T-helper 1 cell (primary cell): ENCODE measurements around the gene HOXB5.

ENCODE experiments used
- DNase-seq, 5 donors: peaks; one replicate each; pipeline ENCODE4 v3.0.0-alpha.2; 2012 to 2020

HOXB5 gene

DNA sequence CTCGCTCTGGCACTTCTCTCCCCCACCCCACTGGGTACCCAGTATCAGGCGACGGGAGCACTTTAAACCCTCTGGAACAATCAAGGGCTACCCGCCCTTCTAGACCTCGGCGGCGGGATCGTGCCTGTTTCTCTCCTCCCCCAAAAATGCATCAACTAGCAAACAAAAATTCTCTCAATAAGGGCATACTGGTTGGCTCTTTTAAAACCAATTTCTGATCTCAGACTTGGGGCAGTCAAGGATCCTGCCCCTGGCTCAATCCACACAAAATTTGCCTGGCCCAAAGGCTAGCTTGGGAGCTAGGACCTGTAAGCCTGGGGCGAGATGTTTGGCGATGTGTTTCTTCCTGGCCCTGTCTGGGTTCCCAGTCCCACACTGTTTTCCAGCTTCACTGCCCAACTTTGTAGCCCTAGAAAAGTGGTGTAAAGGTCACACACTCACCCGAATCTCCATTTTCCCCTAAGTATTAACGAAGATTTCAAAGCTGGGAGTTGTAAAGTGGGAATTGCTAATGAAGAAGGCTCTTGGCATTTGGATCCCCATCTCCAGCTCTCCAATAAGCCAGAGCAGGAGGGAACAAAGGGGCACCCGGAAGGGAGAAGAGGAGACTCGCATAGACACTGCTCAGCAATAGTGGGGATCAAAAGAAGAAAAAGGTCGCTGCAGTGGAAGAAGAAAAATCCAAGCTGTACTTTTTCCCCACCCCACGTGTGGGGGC is 34.3 kb downstream of the HOXB5 start:
- no peak for DNase-seq

DNA sequence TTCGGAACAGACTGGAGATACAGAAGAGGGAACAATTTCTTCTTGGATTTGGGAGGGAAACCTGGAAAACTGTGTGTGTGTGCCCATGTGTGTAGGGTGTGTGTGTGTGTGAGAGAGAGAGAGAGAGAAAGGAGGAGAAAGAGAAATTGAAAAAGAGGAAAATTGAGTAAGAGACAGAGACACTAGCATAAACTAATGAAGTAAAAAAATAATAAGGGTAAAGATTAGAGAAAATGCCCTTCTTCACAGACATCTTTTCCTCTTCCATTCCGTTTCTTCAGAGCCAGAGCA is 34.8 kb downstream of the HOXB5 start:
- DNase-seq, result no peak

DNA sequence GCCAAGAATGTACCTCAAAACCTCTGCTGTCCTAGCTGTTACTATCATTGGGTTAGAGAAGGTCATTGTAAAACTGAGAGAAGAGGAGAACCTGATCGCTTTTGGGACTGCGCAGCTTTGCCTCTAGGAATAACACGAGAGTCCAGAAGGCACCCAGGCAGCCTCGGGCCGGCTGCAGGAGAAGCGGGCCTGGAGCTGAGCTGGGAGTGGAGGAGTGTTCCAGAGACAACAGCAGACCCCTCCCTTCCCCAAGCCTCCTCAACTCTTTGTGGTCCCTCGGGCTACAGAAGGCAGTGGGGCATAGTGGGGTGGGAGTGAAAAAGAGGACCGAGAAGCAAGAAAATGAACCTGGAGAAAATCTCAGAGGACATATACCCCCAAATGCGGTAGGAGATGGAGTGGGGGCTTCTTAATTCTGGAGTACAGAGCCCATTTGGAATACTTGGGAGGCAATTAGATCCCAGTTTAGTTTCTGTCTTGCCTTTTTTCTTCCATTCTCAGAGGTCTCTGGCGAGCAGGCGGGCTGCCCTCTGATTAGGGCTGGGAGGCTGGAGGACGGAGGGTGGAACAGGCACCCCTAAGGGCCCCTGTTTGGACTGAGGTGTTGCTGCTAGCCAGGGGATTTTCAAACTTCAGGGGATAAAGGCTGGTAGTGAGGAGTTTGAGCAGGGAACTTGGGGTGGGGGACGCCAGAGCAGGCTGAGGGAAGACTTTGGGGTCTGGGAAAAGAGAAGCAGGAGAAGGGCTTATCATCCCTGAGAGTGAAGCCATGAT is 35.3 kb downstream of the HOXB5 start:
- no peak for DNase-seq

DNA sequence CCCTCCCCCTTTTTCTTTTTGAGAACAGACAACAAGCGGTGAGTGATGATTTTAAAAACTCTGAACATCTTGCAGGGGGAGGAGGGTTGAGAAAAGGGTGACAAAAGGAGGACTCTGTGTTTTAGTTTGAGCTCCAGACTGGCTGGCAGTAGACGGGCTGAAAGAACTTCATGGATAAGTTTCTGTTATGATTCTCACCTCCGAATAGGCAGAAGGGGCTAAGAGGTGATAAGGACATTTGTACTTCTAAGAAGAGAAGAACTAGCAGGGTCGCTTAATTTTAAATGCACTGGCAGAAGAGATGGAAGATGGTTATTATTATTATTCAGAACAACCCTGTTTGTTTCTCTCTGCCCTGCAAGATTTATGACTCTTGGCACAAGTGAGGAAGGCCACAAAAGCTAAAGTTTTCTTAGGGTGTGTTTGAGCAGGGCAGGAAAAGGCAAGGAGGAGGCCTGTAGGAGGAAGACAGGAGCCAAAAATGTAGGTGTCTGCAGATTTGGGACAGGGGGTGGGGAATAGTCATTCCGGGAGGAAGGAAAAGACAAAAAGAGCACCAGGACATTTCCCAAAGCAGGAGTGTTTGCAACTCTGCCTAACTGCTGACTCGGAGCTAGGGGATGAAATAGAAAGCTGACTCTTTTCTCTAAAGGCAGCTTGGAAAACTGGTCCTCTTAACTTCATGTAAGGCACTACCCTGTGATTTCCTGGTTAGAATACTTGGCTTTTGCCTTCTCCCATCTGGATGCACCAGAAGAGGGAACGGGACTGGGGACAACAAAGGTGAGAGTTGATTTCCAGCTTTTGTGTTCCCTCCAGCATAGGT is 36.8 kb downstream of the HOXB5 start:
- DNase-seq, result no peak

DNA sequence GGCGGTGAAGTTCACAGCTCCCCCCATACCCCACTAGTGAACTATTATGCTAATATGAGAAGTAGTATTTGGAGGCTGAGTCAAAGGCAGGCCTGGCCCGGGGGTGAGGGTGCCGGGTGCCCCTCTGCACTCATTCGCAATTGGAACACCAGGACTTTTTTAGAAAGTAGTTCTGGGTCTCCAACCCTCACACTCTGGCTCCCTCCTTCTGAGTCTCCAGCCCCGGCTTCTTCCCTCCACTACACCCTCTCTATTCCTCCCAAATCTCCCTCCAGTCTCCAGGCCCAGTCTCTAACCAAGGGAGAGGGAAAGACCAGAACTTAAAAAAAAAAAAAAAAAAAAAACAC is 37.4 kb downstream of the HOXB5 start:
- no peak for DNase-seq

DNA sequence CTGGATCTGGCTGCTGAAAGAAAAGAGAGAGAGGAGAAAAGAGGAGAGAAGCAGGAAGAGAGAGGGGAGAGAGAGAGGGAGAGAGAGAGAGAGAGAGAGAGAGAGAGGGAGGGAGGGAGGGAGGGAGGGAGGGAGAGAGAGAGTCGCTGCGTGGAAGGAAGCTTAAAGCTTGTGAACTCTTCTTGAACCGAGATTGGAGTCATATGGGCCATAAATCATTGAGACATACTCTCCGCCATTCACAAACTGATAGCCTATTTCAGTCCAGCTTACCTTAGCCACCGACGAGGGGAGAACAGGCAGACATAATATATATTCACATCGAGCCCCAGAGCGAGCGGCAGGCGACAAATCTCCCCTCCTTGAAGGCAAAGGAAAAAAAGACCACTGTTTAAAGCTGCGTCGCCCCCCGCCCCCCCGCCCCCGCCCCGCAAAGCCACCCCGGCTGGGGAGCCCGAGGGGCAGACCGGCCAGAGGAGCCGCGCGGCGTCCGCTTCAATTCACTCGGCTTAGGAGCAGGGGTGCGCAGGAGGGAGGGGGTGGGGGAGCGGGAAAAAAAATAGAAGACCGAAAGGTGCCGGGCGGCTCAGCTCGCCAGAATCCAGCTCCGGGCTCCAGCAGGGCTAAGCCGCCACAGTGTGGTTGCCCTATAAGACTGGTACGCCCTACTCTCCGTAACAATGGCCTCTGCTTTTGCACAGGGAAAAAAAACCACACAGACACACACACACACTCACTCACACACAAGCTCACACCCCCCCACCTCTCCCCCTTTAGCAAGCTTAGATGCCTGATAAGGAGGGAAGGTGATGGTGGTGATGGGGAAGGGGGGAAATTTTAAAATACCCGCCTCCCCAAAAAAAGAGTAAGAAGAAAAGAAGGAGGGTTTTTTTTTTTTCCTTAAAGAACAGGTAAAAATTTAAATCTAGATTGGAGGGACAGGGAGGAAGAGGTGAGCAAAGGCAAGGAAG is 38.0 kb downstream of the HOXB5 start:
- DNase-seq, result no peak

DNA sequence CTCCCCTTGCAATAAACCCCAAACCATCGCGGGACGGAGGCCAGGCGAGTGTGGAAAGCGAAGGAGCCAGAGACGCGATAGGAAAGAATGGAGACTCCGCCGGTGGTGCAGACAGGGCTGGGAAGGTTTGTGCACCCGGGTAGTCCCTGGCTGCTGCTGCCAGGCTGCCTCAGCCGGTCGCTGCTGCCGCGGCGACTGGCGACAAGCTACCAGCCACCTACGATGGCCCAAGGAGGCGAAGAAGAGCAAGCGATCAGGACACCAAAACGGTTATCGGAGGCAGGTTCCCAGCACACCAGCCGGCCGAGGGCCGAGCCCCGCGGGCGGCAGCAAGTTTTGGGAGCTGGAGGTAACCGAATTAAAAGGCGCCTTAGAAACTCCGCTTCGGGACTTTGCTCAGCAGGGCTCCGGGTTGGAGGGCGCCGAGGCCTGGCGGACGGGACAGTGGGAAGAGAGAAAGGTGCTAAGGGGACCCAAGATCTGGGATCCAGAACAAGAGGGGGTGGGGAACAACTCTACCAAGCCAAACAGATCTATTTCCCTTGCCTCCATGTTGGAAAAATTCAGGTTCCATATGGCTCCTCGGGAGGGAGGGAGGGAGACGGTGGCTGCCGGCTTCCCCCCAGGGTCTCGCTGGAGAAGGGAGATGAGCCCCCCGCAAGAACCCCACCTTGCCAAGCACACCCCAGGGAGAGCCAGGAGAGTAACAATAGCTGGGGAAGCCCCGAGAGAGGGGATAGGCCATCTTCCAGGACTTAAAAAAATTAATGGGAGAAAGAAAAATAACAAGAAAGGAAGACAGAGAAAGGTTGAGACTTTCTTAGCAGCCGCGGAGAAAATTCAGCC is 38.9 kb downstream of the HOXB5 start:
- no peak for DNase-seq

DNA sequence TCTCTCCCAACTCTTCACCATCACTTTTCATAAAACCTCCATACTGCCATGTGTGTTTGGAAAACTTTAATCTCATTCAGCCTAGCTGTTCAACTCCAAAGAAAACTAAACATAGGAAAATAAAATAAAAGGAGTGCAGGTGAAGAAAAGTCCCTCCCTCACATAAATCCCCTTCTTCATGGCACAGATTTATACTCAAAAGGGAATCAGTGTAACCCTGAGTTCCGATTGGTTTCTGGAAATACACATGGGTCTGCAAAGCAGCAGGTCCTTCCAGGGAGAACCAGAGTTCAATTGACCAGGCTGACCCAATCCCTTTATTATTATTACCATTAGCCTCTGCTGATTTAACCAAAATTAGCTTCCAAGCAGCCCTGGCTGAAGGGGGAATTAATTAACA is 39.8 kb downstream of the HOXB5 start:
- no peak for DNase-seq

DNA sequence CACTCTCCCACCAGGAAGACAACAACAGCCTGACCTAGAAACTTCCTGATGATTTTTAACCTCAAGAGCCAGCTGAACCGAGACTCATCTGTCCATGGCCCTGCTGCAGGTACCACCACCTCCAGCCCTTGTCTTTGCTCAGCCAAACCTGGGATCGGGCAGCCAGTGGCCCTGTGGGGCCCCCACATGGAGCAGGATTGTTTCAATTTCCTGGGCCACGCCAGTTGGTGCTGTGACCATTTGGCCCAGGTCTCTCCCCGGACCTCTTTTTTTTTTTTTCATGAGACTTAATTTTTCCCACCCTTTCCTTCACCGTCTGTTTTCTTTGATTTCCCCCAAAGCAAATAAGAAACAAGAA is 40.4 kb downstream of the HOXB5 start:
- DNase-seq, result no peak

DNA sequence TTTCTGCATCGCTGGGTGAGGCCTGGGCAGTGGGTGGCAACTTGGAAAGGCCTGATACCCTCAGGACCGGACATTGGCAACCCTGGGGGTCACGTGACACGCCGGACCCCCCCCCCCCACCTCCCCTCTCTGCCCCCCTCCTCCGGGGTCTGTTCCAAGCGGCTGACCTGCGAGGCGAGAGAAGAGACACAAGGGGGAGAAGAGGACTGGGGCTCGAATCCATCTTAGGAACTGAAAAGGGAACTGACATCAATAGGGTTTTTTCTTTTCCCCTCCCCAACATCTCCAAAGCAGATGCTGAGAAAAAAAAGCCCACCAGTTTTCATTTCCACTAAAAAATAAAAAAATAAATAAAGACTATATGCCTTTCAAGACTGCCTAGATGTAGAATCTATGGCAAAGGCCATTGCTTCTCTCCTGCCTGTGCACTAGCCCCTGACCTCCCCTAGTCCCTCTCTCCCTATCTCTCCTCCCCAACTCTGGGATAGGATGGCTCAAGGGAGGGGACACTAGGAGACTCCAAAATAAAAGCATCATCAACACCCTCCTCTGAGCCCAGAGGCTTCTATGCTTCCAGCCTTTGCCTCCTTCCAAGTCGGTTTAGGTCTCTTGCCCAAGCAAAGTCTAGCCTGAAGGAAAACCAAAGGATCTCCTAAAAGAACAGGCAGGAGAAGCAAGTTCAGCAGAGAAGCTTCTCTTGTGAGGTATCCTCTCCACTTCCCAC is 41.0 kb downstream of the HOXB5 start:
- no peak for DNase-seq

DNA sequence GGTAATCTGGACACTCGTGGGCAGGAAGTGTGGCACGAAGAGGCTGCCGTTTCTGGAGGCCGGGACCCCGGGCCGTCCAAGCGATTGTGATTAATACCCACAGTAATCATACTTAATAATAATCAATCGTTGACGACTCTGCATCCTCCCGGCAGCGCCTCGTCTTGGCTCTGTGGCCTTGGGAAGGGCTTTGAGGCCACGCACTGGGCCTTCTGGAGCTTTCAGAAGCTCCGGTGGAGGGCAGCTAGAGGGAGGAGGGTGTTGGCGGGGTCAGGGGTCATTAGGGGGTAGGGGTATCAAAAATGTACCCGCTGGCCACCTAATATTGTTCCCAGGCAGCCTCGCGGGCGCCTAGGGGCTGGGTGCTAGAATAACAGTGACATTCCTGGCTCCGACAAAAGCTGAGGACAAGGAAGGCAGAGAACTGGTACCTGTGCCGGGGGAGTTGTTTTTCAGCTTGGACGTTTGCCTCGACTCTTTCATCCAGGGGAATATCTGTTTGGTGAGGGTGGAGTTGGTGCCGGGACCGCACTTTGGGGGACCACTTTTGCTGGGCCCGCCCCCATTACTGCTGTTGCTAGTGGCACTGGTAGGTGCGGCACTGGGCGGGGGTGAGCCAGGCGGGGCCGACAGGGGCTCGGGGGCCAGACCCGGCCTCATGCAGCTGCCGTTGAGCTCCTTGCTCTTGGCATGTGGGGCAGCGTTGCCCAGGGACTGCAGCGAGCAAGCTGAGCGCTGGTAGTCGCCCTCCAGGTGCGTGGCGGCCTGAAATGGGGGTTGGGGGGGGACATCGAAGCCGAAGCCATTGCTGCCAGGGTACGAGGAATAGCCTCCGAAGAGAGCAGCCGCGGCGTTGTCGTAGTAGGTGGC is 41.7 kb downstream of the HOXB5 start:
- DNase-seq, result no peak

DNA sequence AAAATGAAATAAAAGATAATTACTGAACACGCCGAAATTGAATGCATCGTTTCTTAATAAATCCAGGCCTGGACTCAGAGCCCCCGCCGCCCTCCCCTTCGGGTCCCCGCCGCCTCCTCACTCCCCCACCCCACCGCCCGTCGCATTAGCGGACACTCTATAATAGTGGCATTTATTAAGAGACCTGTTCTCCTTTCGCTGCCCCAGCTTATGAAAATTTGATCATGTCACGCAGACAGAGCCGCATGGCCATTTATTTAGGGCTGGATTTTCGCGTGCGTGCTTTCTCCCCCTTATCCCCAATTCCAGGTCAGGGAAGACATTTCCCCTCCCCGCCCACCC is 42.4 kb downstream of the HOXB5 start:
- DNase-seq, result no peak

DNA sequence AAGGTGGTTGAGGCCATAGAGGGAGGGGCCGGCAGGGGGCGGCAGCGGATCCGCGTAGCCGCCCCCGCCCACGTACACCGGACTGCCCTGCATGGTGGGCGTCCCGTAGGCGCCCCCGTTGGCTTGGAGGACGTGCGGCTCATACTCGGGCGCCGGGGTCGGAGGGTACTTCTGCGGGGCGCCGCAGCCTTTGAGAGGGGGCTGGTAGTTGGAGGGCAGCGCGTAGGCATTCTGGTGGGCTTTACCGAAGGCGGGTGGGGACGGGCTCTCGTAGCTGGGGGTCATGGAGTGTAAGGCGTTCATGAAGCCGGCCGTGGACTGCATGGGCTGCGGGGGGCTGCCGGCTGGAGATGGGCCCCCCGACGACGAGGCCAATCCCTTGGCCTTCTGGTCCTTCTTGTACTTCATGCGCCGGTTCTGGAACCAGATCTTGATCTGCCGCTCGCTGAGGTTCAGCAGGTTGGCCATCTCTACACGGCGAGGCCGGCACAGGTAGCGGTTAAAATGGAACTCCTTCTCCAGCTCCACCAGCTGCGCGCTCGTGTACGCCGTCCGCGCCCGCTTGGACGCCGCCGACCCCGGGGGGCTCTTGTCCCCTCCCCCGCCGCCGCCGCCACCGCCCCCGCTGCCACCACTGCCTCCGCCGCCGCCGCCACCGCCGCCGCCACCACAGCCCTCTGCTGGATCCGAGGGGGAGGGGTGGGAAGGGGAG is 42.9 kb downstream of the HOXB5 start:
- DNase-seq, result no peak

DNA sequence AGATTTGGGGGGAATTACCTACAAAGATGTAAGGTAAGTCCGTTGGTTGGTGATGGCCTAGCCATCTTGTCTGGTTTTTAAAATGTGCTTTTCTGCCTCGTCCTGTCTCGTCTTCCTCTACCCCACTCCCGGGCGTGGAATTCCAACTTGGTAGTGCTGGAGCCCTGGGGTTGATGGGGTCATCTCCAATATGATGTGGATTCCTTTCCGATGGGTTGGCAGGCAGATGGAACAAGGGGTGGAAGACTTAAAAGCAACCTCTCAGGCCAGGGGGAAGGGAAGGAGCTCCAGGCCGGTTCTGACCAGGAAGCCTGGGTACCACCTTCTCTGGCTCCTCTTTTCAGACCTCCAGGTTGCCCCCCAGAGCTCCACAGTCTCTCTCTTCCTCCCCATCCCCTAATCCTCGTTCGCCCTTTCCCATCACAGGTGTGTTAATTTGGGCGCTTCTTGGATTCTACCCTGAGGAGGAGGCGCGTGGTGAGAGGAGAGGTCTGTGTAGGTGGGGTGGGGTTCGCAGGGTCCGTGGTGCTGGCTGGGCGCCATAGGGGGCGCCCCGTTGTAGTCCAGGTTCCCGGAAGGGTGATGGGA is 43.6 kb downstream of the HOXB5 start:
- DNase-seq, result no peak

DNA sequence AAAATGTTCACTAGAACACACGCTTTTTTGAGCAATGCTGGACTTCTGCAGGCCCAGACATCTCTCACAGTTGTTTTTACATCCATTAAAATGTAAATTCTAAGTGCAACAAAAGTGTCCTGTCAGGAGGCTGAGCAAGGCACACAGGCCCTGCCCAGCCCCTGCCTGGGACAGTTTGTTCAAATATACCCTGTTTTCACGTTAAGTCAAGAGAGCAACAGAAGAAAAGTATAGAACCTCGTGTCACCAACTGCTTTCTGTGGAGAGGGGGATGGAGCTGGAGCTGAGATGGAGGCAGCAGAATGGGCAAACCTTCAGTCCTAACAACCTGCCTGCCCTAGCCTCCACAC is 44.3 kb downstream of the HOXB5 start:
- no peak for DNase-seq

DNA sequence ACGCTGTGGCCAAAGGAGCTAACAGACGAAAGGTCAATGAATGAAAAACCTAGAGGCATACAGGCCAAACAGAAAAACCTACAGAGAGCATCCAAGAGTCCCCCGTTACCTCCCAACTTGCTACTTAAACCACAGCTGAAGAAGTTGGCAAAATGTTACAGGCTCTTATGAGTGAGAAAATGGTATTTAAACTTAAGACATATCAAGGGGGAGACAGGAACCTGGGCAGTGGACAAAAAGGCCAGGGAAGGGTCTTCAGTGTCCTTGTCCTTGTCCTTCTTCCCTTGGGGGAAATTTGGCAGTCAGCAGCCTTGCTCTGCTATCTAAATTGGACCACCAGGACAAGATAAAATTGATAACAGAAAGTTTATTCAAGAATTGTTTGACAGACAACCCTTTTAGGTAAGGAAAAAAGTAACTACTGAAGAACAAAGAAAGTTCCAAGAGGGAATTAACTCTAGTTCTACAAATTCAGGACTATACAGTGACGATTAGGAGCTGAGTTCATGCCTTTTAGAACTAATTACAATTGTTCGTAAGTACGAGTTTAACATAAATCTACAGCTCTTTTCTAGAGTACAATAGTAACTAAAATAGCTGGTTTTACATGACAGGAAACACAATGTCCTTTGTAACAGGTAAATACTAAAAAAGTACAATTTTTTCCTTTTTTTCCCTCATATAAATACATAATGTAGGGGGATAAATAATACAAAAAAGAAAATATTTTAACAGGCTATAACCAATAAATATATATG is 44.9 kb downstream of the HOXB5 start:
- DNase-seq, result no peak

DNA sequence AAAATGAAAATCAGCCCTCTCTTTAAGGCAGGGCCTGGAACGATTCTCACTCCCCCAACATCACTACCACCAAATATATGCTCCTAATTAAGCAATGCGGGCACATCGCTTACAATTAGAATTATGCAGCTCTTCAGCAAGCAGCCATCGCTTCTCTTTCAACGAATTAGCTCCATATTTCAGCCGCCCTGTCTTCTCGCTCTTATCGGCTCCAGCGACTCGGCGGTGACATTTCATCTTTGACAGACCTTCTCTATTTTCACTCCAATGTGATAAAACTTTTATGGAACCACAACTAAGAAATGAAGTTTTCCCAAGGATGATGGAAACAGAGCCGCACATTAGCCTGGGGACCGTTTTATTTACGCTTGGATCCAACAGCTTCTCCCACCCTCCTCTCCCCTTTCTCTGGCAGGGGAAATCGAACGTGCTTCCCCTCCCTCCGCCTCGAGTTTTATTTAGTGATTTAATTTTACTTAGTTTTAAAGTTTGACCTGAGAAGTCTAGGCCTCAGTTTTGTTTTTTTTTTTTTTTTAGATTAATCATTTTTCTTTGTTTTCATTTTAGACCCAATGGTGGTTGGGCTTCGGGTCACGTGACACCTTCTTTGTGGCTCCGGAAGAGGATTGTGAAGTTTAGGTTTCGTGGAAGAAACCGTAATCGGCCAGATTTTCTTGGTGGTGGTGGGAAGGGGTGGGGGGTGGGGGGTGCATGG is 45.6 kb downstream of the HOXB5 start:
- DNase-seq, result peak in 3 of 5 donors; percentile 33 to 43 (median 39)
